ENCODE results near the gene MED29. TPM values are rescaled to one million over a fixed set of nuclear protein-coding genes. Genes with fewer than 3 reads are reported as not detected.
A peak's percentile ranks its signal among the peaks of the same experiment; 100 is the strongest.

MED29 gene
- total RNA-seq, 8 experiments from 2014 or later = 19.9 to 45.6 (median 26.2) TPM

DNA sequence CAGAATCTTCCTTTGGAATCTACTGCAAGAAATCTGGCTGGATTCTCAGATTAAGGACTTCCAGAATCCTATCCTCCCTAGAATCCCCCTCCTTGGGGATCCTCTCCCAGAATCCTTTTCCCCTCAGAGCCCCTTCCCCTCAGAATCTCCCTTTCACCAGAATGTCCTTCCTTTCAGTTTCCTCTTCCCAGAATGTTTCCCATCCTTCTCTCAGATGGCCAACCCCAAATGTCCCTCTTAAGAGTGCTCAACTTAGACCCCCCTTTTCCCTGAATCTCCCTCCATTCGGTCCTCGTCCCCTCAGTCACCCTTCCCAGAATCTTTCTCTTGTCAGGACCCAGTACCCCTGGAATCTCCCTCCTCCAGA is 45.2 kb downstream of the MED29 start:
- peak overlapping the region; percentile 76 to 94 (median 88) for H3K4me3 ChIP-seq
- 0% methylated on average over 1 to 2 of the region's 2 CpGs; no CpG with 5 or more reads in 5 of the 10 experiments for WGBS, 10 experiments
- peak in 2 of 8 experiments; percentile 4 for ATAC-seq (replicated peaks in 6 of 8)

DNA sequence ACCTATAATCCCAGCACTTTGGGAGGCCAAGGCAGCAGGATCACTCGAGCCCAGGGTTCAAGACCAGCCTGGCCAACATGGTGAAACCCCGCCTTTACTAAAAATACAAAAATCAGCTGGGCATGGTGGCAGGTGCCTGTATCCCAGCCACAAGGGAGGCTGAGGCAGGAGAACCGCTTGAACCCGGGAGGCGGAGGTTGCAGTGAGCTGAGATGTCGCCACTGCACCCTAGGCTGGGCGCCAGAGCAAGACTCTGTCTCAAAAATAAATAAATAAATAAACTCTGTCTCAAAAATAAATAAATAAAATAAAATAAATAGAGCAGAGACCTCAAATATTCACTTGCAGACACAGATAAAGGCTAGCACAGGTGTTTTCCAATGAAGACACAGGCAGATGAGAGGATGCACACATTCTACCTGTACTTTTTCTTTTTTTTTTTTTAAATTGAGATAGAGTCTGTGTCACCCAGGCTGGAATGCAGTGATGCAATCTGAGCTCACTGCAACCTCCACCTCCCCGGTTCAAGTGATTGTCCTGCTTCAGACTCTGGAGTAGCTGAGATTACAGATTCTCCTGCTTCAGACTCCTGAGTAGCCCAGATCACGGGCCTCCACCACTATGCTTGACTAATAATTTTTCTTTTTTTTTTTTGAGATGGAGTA is 47.2 kb downstream of the MED29 start:
- peak in 1 of 8 experiments; percentile 11 for ATAC-seq (replicated peaks in 6 of 8)
- peaks cover 10 to 14% of the 10 kb centered on the region in 2 donors for H3K4me1 ChIP-seq (replicated peaks in 1 of 2)
- 33 to 94% (median 77%) methylated on average over 3 to 7 of the region's 9 CpGs; no CpG with 5 or more reads in 1 of the 10 experiments for WGBS, 10 experiments
- in situ Hi-C loops (cut with MboI; ENCODE audit: low pct_unique_long_range_greater_than_20kb in 2 of 9, low sequenced_read_pairs in 9 of 9, unreplicated experiment in 9 of 9) = no loop called here
- H3K27ac ChIP-seq = no peak overlapping the region
- no peak overlapping the region for H3K4me3 ChIP-seq

More for the DNA sequence above, 45.2 kb downstream of the MED29 start:
- Histone ChIP-seq H3K27ac (peak overlapping the region; percentile 89 to 94), H3K4me1 (replicated peaks in 1 of 2) (peaks cover 10 to 14% of the 10 kb centered on the region in 2 donors)
- in situ Hi-C loops (cut with MboI; ENCODE audit: low pct_unique_long_range_greater_than_20kb in 2 of 9, low sequenced_read_pairs in 9 of 9, unreplicated experiment in 9 of 9) = no loop called here

DNA sequence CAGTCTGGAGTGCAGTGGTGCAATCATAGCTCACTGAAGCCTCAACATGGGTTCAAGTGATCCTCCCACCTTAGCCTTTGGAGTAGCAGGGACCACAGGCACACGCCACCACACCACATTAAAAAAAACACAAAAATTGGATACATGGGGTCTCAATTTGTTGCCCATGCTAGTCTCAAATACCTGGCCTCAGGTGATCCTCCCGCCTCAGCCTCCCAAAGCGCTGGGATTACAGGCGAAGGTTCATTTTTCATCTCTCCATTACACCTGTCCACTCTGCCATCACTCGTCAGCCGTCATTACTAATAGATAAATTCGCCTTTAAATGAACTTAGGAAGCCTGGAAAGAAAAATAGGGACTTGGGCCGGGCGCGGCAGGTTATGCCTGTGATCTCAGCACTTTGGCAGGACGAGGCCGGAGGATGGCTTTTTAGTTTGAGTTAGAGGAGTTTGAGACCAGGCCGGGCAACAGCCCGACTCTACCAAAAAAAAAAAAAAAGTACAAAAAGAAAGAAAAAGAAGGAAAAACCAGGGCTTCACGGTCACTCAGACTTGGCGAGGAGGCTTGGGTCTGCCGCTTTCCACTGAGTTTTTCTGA is 53.5 kb downstream of the MED29 start:
- WGBS, 10 experiments = 0 to 25% (median 6%) methylated on average over 1 to 17 of the region's 17 CpGs

DNA sequence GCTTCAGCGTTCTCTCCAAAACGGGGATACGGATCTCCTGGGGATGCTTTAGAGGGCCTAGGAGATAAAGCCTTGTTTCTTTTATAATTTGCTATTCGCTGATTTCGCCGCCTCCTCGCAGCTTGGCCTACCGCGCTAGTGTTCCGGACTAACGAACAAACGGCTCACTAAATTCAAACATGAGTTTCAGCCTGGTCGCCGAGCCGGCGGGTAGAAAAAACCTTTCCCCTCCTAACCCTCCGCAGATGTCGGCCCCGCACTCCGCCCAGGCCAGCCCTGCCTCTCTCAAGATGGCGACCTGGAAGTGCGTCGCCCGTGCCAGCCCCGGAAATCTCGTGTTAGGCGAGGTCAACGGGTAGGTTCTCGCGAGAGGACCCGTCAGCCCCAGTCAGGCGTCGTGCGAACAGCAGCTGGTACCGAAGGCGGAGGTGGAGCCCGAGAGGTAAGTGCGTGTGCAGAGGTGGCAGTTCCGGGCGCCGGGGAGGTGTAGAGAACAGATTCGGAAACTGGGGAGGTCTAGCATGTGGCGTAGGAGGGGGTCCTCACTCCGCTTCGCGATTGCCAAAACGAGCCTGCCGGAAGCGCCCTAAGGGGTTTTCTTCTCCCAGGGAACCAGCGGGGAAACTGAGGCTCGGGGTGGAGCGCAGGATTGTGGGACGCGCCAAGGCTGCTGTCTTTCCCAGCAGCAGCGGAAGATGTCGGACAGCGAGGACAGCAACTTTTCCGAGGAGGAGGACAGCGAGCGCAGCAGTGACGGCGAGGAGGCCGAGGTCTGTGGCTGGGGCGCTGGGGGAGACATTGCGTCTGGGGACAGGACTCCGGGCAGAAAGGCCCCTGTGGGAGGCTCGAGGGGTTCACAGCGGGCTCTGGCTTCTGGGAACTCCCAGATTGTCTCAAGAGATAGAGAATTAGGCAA is 54.3 kb downstream of the MED29 start, which contains the start of gene SUPT5H:
Gene SUPT5H (plus strand): TSS at position 387 of the 916 bp plus-strand sequence. CDS start 309 bp downstream, at position 696.
- in situ Hi-C loops (cut with MboI; ENCODE audit: low pct_unique_long_range_greater_than_20kb in 2 of 9, low sequenced_read_pairs in 9 of 9, unreplicated experiment in 9 of 9) = no loop called here
- WGBS, 10 experiments = 0 to 17% (median 0%) methylated on average over 1 to 35 of the region's 68 CpGs
- peak within 1 kb of the TSS; percentile 65 to 87 (median 74) for H3K4me3 ChIP-seq
- ATAC-seq (replicated peaks in 6 of 8) = peak; percentile 91 to 99 (median 98)
- peaks cover 5 to 12% of the 10 kb centered on the region in 2 donors for H3K4me1 ChIP-seq (replicated peaks in 1 of 2)
- peak within 1 kb of the TSS; percentile 92 to 96 for H3K27ac ChIP-seq

More for the DNA sequence above, 53.5 kb downstream of the MED29 start:
- H3K27ac ChIP-seq = peak overlapping the region; percentile 92 to 96
- H3K4me3 ChIP-seq = peak overlapping the region; percentile 65 to 87 (median 74)
- H3K4me1 ChIP-seq (replicated peaks in 1 of 2) = peaks cover 5 to 12% of the 10 kb centered on the region in 2 donors
- in situ Hi-C loops (cut with MboI; ENCODE audit: low pct_unique_long_range_greater_than_20kb in 2 of 9, low sequenced_read_pairs in 9 of 9, unreplicated experiment in 9 of 9) = no loop called here
- peak in 1 of 8 experiments; percentile 1 for ATAC-seq (replicated peaks in 6 of 8)

DNA sequence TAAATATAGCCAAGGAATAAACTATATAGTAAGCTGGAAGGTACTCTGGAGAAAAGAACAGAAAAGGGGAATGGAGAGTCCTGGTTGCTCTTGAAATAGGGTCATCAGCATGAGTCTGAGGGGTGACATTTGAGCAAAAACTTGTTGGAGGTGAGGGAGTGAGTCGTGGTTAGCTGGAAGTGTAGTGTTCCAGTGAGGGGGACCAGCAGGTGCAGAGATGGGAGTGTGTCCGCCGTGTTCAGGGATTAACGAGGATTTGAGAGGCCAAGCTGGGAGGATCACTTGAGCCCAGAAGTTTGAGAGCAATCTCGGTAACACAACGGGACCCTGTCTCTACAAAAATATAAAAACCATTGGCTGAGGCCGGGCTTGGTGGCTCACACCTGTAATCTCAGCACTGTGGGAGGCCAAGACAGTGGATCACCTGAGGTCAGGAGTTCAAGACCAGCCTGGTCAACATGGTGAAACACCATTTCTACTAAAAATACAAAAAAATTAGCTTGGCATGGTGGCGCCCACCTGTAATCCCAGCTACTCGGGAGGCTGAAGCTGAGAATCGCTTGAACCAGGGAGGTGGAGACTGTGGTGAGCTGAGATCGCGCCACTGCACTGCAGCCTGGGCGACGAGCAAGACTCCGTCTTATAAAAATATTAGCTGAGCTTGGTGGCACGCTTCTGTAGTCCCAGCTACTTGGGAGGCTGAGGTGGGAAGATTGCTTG is 55.3 kb downstream of the MED29 start:
- Histone ChIP-seq H3K4me1 (replicated peaks in 1 of 2) (peaks cover 5 to 12% of the 10 kb centered on the region in 2 donors), H3K4me3 (peak overlapping the region; percentile 65 to 87 (median 74)), H3K27ac (no peak overlapping the region)
- in situ Hi-C loops (cut with MboI; ENCODE audit: low pct_unique_long_range_greater_than_20kb in 2 of 9, low sequenced_read_pairs in 9 of 9, unreplicated experiment in 9 of 9) = no loop called here
- ATAC-seq (replicated peaks in 6 of 8) = no peak
- WGBS, 10 experiments = 20 to 100% (median 81%) methylated on average over 1 to 8 of the region's 16 CpGs; no CpG with 5 or more reads in 1 of the 10 experiments

DNA sequence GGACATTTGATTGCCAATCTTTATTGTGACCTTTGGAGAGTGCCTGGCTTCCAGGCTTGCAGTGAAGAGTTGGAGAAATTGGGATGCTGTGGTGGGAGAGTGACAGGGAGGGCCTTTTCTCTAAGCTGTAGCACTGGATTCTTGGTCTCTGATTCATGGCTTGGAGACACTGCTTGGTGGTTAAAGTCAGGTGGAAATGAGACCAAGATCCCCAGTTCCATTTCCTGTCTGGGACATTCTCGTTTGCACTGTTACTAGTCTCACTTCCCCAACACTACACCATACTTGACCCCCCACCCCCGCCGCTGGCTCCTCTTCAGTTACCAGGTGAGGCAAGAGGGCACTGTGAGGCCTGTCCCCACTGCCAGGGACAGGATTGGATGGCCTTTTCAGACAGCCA is 57.1 kb downstream of the MED29 start:
- in situ Hi-C loops (cut with MboI; ENCODE audit: low pct_unique_long_range_greater_than_20kb in 2 of 9, low sequenced_read_pairs in 9 of 9, unreplicated experiment in 9 of 9) = no loop called here
- 83 to 100% methylated on average over 1 of the region's 3 CpGs; no CpG with 5 or more reads in 8 of the 10 experiments for WGBS, 10 experiments
- Histone ChIP-seq H3K4me3 (no peak overlapping the region), H3K27ac (no peak overlapping the region), H3K4me1 (replicated peaks in 1 of 2) (peaks cover 5 to 12% of the 10 kb centered on the region in 2 donors)
- no peak for ATAC-seq (replicated peaks in 6 of 8)

DNA sequence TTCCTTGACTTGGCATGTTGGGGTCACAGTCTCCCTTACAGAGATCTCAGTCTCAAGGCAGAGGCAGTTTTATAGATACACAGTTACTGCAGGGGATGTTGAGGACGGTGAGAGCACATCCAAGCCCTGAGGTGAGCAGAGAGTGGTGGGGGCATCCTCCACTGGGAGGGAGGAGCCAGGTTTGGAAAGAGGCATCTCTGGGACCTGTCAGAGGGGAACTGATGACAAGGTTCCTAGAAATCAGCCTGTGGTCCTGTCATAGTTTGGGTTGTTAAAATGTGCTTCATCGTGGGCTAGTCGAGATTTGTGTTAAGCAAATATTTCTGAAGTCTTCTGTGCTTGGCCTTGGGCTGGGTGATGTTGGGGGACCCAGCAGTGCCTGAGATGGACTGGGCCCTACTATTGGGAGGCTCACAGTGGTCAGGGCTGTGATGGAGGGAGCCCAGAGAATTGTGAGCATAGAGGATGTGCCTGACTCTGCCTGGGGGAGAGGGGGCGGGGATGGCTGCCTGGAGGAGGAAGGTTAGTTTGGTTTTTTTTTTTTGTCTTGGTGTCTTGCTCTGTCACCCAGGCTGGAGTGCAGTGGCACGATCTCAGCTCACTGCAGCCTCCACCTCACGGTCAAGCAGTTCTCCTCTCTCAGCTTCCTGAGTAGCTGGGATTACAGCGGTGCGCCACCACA is 58.1 kb downstream of the MED29 start:
- peaks cover 5 to 10% of the 10 kb centered on the region in 2 donors for H3K4me1 ChIP-seq (replicated peaks in 1 of 2)
- WGBS, 10 experiments = 72 to 100% (median 95%) methylated on average over 1 to 6 of the region's 8 CpGs; no CpG with 5 or more reads in 2 of the 10 experiments
- H3K27ac ChIP-seq = no peak overlapping the region
- no peak for ATAC-seq (replicated peaks in 6 of 8)
- H3K4me3 ChIP-seq = no peak overlapping the region
- in situ Hi-C loops (cut with MboI; ENCODE audit: low pct_unique_long_range_greater_than_20kb in 2 of 9, low sequenced_read_pairs in 9 of 9, unreplicated experiment in 9 of 9) = no loop called here

Other genes with a start within 250 kb of the MED29 start
- under 1 TPM in 6 of 8 experiments, not detected in 2; 0.13 to 0.94 (median 0.24) TPM for gene NCCRP1, start 194.4 kb upstream of the MED29 start, total RNA-seq
- gene SYCN, start 187.1 kb upstream of the MED29 start, total RNA-seq = not detected
- not detected for gene IFNL3, start 146.4 kb upstream of the MED29 start, total RNA-seq
- gene IFNL4, start 142.5 kb upstream of the MED29 start, total RNA-seq = under 1 TPM in 3 of 8 experiments, not detected in 5; 0.14 to 0.19 (median 0.17) TPM
- gene IFNL2, start 123.0 kb upstream of the MED29 start, total RNA-seq = not detected
- gene IFNL1, start 95.0 kb upstream of the MED29 start, total RNA-seq = not detected
- 1 to 10 TPM in 7 of 8 experiments, under 1 TPM in 1; 0.41 to 6.6 (median 2.9) TPM for gene LRFN1, start 70.5 kb upstream of the MED29 start, total RNA-seq
- 1 to 10 TPM in 3 of 8 experiments, under 1 TPM in 3, not detected in 2; 0.55 to 1.5 (median 1.1) TPM for gene GMFG, start 55.3 kb upstream of the MED29 start, total RNA-seq
- gene SAMD4B, start 49.0 kb upstream of the MED29 start, total RNA-seq = 100 to 1,000 TPM in 2 of 8 experiments, 10 to 100 TPM in 6; 24.1 to 124 (median 64.9) TPM
- gene PAF1, start 272 bp upstream of the MED29 start, total RNA-seq = 10 to 100 TPM; 23.7 to 59.7 (median 37.0) TPM
- 10 to 100 TPM in 3 of 8 experiments, 1 to 10 TPM in 4, under 1 TPM in 1; 0.96 to 30.4 (median 6.6) TPM for gene ZFP36, start 15.5 kb downstream of the MED29 start, total RNA-seq
- 10 to 100 TPM in 6 of 8 experiments, 1 to 10 TPM in 2; 1.1 to 50.6 (median 13.2) TPM for gene PLEKHG2, start 21.3 kb downstream of the MED29 start, total RNA-seq
- 1,000 to 10,000 TPM in 7 of 8 experiments, 100 to 1,000 TPM in 1; 781 to 3,131 (median 1,617) TPM for gene RPS16, start 44.6 kb downstream of the MED29 start, total RNA-seq
- 100 to 1,000 TPM in 1 of 8 experiments, 10 to 100 TPM in 7; 52.4 to 129 (median 76.3) TPM for gene SUPT5H, start 54.2 kb downstream of the MED29 start, total RNA-seq
- 100 to 1,000 TPM in 1 of 8 experiments, 10 to 100 TPM in 7; 46.0 to 104 (median 65.6) TPM for gene TIMM50, start 89.5 kb downstream of the MED29 start, total RNA-seq
- 10 to 100 TPM in 4 of 8 experiments, 1 to 10 TPM in 1, under 1 TPM in 3; 0.25 to 84.3 (median 8.1) TPM for gene DLL3, start 107.6 kb downstream of the MED29 start, total RNA-seq
- 1 to 10 TPM in 2 of 8 experiments, under 1 TPM in 4, not detected in 2; 0.27 to 1.9 (median 0.58) TPM for gene SELENOV, start 123.8 kb downstream of the MED29 start, total RNA-seq
- gene EID2B, start 141.5 kb downstream of the MED29 start, total RNA-seq = 10 to 100 TPM in 4 of 8 experiments, 1 to 10 TPM in 4; 6.2 to 14.2 (median 10.4) TPM
- gene EID2, start 148.8 kb downstream of the MED29 start, total RNA-seq = 10 to 100 TPM; 15.3 to 27.0 (median 18.6) TPM
- not detected for gene LGALS13, start 211.1 kb downstream of the MED29 start, total RNA-seq